Sigmoid colon (tissue), 4 donors: ENCODE results near the gene GUCA2A.

Source experiments
- EP300 ChIP-seq, 4 donors: sonication (generic); formaldehyde crosslinking; IDR thresholded peaks; one replicate each; pipeline ENCODE4 v1.6.1; 2017; ENCODE audit warnings: antibody characterized with exemption in 4 of 4
- TF ChIP-seq, protein P1 (sequence below), 4 experiments: fragments of 450-650 bp in 3 of 4; fragments of 200-600 bp in 1 of 4; IDR thresholded peaks; one replicate each; pipeline ENCODE4 v1.5.1; 2016 to 2019; ENCODE audit warnings: antibody characterized with exemption in 4 of 4, mild to moderate bottlenecking in 3 of 4, moderate library complexity in 2 of 4

GRCh38 chr1:42177541-42177981 lies 13.0 kb upstream of the GUCA2A start:
- TF ChIP-seq, protein P1, sequence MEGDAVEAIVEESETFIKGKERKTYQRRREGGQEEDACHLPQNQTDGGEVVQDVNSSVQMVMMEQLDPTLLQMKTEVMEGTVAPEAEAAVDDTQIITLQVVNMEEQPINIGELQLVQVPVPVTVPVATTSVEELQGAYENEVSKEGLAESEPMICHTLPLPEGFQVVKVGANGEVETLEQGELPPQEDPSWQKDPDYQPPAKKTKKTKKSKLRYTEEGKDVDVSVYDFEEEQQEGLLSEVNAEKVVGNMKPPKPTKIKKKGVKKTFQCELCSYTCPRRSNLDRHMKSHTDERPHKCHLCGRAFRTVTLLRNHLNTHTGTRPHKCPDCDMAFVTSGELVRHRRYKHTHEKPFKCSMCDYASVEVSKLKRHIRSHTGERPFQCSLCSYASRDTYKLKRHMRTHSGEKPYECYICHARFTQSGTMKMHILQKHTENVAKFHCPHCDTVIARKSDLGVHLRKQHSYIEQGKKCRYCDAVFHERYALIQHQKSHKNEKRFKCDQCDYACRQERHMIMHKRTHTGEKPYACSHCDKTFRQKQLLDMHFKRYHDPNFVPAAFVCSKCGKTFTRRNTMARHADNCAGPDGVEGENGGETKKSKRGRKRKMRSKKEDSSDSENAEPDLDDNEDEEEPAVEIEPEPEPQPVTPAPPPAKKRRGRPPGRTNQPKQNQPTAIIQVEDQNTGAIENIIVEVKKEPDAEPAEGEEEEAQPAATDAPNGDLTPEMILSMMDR (IDR thresholded peaks at IDR 0.05) = no peak
- no peak for TF ChIP-seq EP300 (IDR thresholded peaks at IDR 0.05)
